TTC549 (cell line): ENCODE data around the gene KIF3A.

Source experiments
- FAIRE-seq: peaks from 2 replicates; lab custom pipeline; 2012; peaks lifted over from hg19 to GRCh38; lab: Jason Lieb, UNC

The KIF3A gene

DNA sequence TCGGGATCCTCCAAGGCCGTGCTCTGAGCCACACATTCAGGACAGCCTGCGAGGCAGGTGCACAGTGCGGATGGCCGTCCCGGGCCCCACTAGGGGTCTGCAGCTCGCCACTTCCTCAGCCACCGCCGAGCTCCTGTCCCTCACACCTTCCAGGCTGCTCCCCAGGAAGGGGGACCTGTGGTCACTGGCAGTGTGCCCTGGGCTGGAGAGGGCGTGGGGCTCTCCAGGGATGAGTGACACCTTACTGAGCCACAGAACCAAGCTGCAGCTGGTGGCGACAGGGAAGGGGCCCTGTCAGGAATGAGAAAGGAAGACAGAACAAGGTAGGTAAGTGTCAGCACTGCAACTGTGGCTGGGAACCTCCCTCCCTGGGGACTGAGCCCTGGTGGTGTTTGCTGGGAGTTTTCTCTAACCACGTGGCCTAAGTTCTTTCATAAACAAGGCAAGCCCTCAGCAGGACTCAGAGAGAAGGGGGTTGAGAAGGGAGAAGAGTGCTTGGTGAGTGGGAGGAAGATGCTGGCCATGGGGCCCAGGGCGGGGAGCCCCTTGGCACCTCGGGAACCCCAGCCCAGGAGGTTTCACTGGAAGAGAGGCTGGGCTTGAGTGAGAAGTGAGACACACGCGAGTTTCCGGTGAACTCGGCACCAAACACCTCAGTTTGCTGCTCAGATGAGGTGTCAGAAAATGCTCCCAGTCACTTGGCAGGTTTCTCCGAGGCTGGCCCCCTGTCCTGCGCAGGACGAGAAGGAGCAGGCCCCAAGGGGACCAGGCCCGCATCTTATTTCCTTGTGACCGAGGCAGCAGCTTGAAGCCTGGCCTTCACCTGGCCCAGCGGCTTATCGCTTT is 74.2 kb downstream of the KIF3A start:
- FAIRE-seq, result no peak

DNA sequence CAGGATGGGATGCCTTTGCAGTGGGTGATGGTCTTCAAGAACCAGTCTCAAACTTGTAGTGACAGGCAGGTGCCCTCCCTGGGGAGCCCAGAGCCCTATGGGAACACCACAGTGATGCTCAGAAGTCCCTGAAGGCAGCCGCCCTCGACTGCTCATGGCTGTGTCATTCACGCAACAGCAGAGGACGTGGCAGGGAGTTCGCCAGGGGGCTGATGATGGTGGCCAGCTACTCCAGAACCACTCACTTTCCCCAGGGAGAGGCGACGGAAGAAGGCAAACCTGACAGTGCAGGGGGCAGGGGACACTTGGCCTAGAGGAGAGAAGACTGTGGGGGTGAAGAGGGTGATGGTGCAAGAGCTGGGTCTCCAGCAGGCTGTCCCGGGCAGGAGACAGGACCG is 75.3 kb downstream of the KIF3A start:
- FAIRE-seq, result no peak

DNA sequence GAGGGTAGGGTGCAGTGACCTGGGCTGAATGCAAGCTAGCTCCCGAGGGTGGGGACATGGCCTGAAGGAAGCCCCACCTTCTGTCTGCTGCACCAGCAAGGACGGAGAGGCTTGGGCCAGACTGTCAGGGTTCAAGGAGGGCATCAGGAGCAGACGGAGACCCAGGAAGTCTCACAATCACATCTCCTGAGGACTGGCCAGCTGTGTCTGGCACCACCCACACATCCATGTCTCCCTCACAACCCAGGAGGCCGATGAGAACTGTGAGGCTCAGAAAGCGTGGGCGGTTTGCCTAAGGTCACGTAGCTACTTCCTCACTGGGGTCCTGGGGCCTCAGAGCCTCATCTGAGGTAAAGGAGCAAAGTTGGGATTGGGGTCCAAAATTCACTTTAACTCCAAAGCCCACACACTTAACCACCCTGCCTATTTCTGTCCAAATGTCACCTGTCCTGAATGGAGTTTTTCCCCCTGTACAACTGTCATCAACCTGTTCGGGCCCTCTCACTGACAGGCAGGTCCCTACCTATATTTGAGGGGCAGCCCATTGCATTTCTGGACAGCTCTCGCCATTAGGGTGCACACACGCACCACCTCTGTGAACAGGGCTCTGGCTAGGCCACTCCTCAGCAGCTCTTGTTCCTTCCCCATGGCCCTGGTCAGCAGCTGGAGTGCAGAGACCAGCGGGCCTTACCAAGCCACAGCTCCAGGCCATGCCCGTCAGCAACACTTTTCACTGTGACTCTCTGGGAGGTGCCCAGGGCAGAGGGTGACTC is 75.9 kb downstream of the KIF3A start:
- no peak for FAIRE-seq

DNA sequence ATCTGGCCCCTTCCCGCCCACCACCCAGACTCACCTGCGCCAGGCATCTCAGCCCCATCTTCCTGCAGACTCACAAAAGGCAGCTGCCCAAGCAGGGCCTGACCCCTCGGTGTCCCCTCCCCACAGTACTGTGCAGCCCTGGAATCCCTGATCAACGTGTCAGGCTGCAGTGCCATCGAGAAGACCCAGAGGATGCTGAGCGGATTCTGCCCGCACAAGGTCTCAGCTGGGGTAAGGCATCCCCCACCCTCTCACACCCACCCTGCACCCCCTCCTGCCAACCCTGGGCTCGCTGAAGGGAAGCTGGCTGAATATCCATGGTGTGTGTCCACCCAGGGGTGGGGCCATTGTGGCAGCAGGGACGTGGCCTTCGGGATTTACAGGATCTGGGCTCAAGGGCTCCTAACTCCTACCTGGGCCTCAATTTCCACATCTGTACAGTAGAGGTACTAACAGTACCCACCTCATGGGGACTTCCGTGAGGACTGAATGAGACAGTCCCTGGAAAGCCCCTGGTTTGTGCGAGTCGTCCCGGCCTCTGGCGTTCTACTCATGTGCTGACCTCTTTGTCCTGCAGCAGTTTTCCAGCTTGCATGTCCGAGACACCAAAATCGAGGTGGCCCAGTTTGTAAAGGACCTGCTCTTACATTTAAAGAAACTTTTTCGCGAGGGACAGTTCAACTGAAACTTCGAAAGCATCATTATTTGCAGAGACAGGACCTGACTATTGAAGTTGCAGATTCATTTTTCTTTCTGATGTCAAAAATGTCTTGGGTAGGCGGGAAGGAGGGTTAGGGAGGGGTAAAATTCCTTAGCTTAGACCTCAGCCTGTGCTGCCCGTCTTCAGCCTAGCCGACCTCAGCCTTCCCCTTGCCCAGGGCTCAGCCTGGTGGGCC is 77.5 kb downstream of the KIF3A start:
- no peak for FAIRE-seq

DNA sequence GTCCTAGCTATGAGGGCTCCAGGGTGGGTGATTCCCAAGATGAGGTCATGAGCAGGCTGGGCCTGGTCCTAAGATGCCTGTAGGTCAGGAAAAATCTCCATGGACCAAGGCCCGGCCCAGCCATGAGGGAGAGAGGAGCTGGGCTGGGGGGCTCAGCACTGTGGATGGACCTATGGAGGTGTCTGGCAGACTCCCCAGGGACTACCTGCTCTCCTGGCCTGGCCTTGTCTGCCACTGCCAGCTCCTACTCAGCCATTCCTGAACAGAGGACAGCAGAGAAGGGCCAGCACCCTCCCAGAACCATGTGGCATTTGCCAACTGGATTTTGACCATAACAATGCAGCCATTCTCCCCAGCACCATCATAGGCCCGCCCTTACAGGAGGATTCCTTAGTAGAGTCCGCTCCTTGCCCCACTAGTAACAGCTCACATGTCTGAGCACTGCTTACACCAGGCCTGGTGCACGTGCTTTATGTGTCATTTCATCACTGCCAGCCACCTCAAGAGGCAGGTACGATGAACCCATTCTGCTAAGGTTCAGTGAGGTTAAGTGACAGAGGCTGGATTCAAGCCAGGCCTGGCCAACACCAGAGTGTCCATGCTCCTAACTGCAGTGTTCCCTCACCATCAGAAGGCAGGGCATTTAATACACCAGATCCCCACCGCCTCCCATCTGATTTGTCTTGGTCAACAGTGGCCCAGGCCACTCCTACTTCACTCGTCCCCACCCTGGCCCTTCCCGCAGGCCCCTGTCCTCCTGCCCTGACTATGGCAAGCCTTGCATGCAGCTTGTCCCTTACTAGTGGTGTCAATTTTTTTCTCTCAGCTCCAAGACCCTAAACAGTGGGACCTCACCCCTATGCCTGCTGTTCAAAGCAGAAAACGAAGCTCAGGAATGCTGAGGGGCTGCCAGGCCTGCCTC is 78.7 kb downstream of the KIF3A start:
- no peak for FAIRE-seq

DNA sequence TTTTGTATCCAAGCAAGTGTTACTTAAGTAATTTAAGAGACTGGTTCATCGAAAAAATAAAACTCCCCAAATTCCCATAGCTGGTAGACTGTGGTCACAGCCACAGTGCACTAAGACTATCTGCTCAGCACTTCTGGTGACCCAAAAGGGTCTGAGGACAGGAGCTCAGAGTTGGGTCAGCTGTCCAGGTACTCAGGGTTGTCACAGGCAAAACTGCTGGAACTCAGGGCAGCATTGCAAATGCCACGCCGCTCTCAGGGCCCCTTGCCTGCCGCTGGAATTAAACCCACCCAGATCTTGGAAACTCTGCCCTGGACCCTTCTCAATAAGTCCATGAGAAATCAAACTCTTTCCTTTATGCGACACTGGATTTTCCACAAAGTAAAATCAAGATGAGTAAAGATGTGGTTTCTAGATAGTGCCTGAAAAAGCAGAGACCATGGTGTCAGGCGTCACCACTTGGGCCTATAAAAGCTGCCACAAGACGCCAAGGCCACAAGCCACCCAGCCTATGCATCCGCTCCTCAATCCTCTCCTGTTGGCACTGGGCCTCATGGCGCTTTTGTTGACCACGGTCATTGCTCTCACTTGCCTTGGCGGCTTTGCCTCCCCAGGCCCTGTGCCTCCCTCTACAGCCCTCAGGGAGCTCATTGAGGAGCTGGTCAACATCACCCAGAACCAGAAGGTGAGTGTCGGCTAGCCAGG is 79.5 kb downstream of the KIF3A start, which contains the start of gene IL13:
Gene IL13, plus strand, starts transcription at position 498 of the 705 bp plus-strand sequence. Its CDS starts 14 bp downstream, at position 512.
- FAIRE-seq, result no peak

DNA sequence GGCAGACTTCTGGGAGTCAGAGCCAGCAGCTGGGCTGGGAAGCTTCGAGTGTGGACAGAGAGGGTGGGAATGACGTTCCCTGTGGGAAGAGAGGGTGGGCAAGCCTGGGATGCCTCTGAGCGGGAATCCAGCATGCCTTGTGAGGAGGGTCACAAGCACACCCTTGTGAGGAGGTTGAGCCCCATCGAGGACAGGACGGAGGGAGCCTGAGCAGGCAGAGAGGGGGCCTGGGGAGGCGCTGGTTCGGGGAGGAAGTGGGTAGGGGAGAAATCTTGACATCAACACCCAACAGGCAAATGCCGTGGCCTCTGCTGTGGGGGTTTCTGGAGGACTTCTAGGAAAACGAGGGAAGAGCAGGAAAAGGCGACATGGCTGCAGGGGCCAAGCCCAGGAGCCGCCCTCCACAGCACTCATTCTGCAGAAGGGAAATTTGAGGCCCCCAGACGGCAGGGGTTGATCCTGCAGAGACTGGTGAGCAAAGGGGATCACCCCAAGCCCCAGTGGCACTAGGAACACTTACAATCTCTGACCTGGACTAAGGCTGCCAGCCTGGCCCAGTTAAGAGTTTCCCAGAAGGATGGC is 80.5 kb downstream of the KIF3A start:
- FAIRE-seq, result no peak

DNA sequence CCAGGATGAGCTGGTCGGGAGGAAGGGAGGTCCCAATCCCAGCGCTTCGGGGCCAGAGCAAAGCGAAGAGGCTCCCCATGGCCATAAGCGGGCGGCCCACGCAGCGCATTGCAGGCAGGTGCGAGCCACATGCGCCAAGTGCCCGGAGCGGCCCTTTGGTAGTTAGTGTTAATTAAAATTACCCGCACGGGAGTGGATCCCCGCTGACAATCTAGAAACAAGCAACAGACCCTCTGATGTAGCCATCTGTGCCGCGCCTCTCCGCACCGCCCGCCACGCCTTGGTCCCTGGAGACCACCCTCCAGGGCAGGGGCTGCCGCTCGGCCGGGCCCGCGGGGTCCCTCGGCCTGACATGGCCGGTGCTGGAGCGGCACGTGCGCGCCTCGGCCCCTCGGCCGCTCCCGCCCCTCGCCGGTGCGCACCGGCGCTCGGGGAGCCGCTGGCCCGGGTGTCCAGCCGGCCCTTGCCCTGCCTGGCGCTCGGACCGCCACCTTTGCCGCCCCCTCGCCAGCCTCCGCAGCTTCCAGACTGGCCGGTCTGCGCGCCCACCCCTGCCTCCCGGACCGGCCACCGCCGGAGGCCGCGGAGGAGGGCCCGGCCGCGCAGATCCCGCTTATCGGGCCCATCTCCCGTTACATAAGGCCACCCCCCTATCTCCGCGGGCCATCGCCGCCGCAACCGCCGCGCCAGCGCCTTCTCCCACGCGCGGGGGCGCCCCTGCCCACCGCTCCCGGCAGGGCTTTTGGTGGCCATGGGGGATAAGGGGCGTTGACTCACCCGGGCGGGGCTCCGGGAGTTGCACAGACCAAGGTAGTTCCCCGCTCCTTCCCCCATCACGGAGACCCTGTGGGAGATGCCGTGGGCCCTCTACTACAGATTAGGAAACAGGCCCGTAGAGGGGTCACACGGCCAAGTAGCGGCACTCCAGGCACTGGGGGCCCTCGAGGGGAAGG is 81.2 kb downstream of the KIF3A start:
- no peak for FAIRE-seq

DNA sequence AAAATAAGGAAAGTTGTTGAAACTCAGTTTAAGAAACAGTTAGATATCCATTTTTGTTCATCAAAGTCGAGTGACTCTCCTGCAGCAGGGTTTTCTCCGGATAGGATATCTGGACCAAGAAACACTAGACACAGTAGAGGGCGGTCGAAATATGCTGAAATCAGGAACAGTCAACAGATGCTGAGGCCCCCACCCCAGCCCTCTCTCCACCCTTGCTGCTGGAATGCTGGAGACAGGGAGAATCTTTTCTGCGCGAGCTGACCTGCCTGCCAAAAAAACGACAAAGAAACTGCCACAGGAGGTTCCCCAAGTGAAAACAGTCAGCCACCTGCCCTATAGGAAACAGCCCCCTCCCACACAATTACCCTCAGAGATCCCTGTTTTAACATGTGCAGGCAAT is 83.6 kb downstream of the KIF3A start:
- FAIRE-seq, result no peak

DNA sequence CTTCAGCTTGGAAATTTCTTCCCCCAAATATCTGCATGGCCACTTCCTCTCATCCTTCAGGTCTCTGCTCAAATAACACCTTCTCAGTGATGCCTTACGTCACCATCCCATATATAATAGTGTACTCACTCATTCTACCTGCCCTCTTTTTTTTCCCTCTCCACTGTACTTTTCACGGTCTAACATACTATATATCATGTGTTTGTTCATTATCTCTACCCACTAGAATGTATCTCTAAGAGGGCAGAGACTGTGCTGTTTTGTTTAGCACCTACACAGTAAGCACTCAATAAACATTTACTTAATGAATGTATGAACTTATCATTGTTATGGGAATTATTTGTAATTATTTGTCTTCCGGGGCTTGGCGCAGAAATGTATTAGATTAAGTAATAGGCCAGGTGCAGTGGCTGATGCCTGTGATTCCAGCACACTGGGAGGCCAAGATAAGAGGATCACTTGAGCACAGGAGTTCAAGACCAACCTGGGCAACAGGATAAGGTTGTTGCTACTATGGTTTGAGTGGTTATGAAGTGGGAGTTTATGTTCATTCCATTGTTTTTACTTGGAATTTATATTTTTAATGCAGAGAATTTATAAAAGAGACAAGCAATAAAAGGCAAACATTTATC is 85.4 kb downstream of the KIF3A start:
- FAIRE-seq, result no peak

DNA sequence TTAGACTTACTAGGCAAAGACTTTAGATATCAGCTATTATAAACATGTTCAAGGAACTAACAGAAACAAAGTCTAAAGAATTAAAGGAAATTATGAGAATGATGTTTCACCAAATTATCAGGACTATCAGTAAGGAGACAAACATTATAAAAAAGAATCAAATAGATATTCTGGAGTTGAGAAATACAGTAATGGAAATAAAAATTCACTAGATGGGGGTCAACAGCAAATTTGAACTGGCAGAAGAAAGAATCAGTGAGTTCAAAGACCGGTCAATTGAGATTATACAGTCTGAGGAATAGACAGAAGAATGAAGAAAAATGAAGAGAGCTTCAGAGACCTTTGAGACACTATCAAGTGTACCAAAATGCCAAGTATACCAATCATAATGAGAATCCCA is 89.0 kb downstream of the KIF3A start:
- FAIRE-seq, result no peak

DNA sequence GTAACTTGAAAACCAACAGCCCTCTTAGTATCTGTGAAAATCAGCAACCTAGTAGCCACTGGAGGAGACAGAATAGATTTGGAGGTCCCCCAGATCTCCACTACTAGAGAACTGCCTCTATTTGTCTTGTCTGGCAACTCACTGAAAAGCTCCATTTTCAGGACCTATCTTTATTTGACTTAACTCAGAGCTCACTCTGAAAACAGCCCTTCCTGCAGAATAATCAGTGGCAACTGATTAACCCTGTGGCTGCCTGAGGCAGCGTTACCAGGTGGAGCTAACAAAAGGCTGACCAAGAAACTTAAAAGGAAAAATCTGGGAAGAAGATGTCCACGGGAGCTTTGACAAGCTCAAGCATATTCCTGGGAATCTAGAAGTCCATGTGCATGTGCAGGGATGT is 89.9 kb downstream of the KIF3A start:
- FAIRE-seq, result no peak

DNA sequence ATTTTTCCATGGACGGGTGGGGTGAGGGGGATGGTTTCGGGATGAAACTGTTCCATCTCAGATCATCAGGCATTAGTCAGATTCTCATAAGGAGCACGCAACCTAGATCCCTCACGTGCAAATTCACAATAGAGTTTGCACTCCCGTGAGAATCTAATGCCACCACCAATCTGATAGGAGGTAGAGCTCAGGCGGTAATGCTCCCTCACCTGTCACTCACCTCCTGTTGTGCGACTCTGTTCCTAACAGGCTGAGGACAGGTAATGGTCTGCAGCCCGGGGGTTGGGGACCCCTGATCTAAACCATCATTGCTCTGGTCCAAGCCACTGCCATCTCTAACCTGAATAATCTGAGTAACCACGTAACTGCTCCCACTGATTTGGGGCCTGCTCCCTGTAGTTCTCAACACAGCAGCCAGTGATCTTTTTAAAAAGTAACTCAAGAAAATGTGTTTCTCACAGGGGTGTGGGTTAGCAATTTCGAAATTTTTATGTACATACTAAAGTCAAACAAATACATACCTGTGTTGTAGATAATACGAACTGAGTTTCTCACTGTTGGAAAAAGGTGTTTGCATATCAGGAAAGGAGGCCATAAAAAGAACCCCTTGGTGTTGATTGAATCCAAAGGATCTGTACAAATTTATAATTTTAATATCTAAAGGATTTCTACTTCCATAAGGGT is 90.6 kb downstream of the KIF3A start:
- no peak for FAIRE-seq

DNA sequence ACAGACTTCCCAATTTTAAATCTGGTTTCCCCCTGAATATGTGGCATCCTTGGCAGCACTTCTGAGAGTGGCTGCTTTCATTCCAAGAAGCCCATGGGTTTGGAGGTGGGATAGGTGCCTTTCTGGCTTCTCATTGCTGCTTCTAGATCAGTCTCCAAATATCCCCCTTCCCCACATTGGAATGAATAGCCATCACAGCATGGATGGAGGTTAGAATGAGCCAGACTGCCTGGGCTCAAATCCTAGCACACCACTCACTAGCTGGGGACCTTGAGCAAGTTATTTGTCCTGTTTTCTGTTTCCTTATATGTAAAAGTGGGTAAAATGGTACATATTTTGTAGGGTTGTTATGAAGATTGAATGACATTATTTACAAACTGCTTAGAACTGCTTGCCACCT is 93.2 kb downstream of the KIF3A start:
- FAIRE-seq, result no peak
